GM21526 (cell line): Measurements from ENCODE around the gene SPHK2.
"Not testable (repeated sequence)": the region's sequence is repeated elsewhere in the genome, so short reads cannot be mapped to it uniquely, and the experiment has no call there.

Source experiments
- ATAC-seq: cut with Tn5 transposase; IDR thresholded peaks from one replicate; pipeline ENCODE4 v1.9.1; 2021; ENCODE audit warnings: moderate library complexity; ENCODE audit not compliant: unreplicated experiment, low FRiP score

The SPHK2 gene

GRCh38 chr19:48674216-48674809, 55.0 kb downstream of the SPHK2 start:
- no peak for ATAC-seq

DNA sequence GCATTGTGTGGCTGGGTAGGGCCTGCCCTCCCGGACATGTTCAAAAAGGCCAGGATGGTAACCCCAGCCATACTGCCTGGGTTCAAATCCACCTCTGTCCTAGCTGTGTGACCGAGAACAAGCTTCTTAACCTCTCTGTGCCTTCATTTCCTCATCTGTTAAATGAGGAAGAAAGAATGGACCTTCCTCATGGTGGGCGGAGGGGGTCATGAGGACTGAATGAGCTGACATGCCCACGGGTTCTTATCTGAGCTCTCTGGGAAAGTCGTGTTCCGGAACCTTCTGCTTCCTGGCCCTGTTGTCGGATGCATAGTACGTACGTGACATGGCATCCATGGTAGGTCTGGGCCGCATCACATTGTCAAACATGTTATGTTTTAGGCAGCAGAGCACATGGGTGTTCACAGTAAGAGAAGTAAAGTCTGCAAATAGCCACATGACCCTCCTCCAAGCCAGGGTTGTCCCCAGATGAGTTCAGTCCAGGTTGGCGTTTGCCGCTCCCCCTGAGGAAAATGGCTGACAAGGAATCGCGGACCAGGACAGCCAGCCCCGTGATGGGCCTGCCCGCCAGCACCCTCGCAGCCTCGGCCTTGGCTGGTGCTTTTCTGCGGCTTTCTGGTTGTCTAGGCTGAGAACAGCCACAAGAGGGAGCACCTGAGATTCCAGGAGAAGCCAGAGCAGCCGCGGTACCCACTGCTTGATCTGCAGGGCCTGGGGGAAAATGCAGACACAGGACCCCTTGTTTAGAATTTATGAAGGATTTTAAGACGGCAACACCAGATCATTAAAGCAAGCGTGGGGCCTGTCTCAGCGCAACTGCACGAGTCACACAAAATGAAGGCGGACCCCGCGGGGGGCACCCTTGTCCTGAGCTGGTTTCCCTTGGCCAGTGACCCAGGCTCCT, 55.9 kb downstream of the SPHK2 start:
- no peak for ATAC-seq

DNA sequence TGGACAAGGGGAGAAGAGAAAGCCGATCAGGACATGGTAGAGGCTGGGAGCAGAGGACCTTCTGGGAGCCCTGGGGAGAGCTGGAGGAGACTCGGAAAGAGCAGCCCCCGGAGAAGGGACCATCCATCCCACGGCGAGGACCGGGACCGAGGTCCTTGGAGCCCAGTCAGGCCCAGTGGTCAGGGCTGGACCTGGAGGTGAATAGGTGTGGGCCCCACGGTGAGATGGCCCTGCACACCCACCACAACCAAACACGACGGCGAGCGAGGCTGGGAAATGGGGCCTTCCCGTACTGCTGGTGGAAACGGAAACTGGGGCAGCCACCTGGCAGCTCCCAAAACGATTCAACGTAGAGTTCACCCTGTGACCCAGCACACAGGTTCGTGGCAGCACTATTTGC, 57.2 kb downstream of the SPHK2 start:
- no peak for ATAC-seq

GRCh38 chr19:48676887-48677286, 57.6 kb downstream of the SPHK2 start:
- ATAC-seq: no peak

DNA sequence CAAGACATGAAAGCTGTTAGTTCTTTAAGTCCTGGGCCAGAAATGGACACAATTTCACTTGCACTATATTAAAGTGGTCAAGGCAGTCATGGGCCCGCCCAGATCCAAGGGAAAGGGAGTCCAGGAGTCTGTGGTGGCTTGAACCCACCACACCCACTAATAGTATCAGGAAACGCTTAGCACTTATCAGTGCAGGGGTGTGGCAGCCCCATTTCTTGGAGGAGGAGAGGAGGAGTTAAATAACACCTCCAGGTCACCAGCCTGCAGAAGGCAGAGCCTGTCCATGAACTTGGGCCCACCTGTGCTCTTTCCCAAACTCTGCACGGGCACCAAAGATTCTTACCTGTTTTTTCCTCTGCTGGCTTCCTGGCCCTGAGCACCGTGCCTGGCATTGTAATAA, 58.9 kb downstream of the SPHK2 start:
- ATAC-seq: no peak

GRCh38 chr19:48680006-48680405, 60.7 kb downstream of the SPHK2 start:
- not testable (repeated sequence) for ATAC-seq
